ENCODE measurements around the gene MED19.

The MED19 gene

GRCh38 chr11:57656885-57657193, 55.2 kb downstream of the MED19 start:
- DNase-seq (ENCODE audit: low read depth): no peak
- in situ Hi-C loops (cut with HindIII; ENCODE audit: low sequenced_read_pairs): no loop called here
- TF ChIP-seq, protein P1, sequence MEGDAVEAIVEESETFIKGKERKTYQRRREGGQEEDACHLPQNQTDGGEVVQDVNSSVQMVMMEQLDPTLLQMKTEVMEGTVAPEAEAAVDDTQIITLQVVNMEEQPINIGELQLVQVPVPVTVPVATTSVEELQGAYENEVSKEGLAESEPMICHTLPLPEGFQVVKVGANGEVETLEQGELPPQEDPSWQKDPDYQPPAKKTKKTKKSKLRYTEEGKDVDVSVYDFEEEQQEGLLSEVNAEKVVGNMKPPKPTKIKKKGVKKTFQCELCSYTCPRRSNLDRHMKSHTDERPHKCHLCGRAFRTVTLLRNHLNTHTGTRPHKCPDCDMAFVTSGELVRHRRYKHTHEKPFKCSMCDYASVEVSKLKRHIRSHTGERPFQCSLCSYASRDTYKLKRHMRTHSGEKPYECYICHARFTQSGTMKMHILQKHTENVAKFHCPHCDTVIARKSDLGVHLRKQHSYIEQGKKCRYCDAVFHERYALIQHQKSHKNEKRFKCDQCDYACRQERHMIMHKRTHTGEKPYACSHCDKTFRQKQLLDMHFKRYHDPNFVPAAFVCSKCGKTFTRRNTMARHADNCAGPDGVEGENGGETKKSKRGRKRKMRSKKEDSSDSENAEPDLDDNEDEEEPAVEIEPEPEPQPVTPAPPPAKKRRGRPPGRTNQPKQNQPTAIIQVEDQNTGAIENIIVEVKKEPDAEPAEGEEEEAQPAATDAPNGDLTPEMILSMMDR (IDR thresholded peaks at IDR 0.05; ENCODE audit: low read depth, low read length, missing control alignments): no peak
- peak overlapping the region; percentile 93 for H3K4me3 ChIP-seq (ENCODE audit: low read depth, low read length)

Measured in astrocyte of the cerebellum (primary cell).